Astrocyte of the spinal cord (primary cell): Measurements from ENCODE around the gene PCDHGB5.
"Not testable (repeated sequence)": the region's sequence is repeated elsewhere in the genome, so short reads cannot be mapped to it uniquely, and the experiment has no call there.

Source experiments
- DNase-seq: peaks from one replicate; pipeline ENCODE4 v3.0.0; 2011; ENCODE audit warnings: low read depth, low spot score
- H3K4me3 ChIP-seq: 2 replicates; pipeline ENCODE4 v1.5.1; 2011; ENCODE audit warnings: low read depth, mild to moderate bottlenecking, low read length, moderate library complexity
- CTCF ChIP-seq: IDR thresholded peaks from 2 replicates; pipeline ENCODE4 v1.5.1; 2012; ENCODE audit warnings: low read depth, mild to moderate bottlenecking, low read length, inconsistent platforms
- in situ Hi-C: cut with HindIII; loops from 2 replicates; pipeline ENCODE4 v1.10.0; 2017; ENCODE audit warnings: low sequenced_read_pairs

Gene PCDHGB5

GRCh38 chr5:141430332-141431113 lies 32.8 kb downstream of the PCDHGB5 start, which contains the start of gene PCDHGA12:
Gene PCDHGA12 (plus strand): TSS chr5:141430507. CDS start chr5:141430760, 253 bp downstream.
- H3K4me3 ChIP-seq: peak within 1 kb of the TSS; percentile 37
- TF ChIP-seq CTCF: peak; percentile 63
- in situ Hi-C loops: no loop called here
- peak; percentile 91 for DNase-seq

GRCh38 chr5:141431286-141431685 lies 33.5 kb downstream of the PCDHGB5 start:
- in situ Hi-C loops: no loop called here
- TF ChIP-seq CTCF: no peak
- peak overlapping the region; percentile 37 for H3K4me3 ChIP-seq
- peak; percentile 27 for DNase-seq

- in situ Hi-C loops, DNase-seq, H3K4me3 ChIP-seq: not testable (repeated sequence)
Observed at GRCh38 chr5:141432308-141432707, 34.6 kb downstream of the PCDHGB5 start.

GRCh38 chr5:141432726-141433125 lies 35.0 kb downstream of the PCDHGB5 start:
- in situ Hi-C loops, DNase-seq, H3K4me3 ChIP-seq: not testable (repeated sequence)

GRCh38 chr5:141434006-141434405 lies 36.3 kb downstream of the PCDHGB5 start:
- DNase-seq: no peak
- in situ Hi-C loops: no loop called here
- TF ChIP-seq CTCF: no peak
- H3K4me3 ChIP-seq: no peak overlapping the region

GRCh38 chr5:141437221-141437620 lies 39.5 kb downstream of the PCDHGB5 start:
- in situ Hi-C loops: no loop called here
- H3K4me3 ChIP-seq: no peak overlapping the region
- no peak for TF ChIP-seq CTCF
- no peak for DNase-seq

- no peak overlapping the region for H3K4me3 ChIP-seq
- no peak for TF ChIP-seq CTCF
- no peak for DNase-seq
- in situ Hi-C loops: no loop called here
Observed at GRCh38 chr5:141439411-141440141, 41.8 kb downstream of the PCDHGB5 start.
